ENCODE results near the gene ZSWIM7. TPM values are rescaled to one million over a fixed set of nuclear protein-coding genes. Genes with fewer than 3 reads are reported as not detected.
"Not testable (repeated sequence)": the region's sequence is repeated elsewhere in the genome, so short reads cannot be mapped to it uniquely, and the experiment has no call there.

Gene ZSWIM7
- total RNA-seq, 2 experiments from 2014 or later: 8.8 to 10.3 TPM

DNA sequence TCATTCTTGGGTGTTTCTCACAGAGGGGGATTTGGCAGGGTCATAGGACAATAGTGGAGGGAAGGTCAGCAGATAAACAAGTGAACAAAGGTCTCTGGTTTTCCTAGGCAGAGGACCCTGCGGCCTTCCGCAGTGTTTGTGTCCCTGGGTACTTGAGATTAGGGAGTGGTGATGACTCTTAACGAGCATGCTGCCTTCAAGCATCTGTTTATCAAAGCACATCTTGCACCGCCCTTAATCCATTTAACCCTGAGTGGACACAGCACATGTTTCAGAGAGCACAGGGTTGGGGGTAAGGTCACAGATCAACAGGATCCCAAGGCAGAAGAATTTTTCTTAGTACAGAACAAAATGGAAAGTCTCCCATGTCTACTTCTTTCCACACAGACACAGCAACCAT is 20.5 kb downstream of the ZSWIM7 start:
- CTCF ChIA-PET: interaction anchor here (0.6 kb wide), 1 partner anchor 91 kb away, joined by 3 read pairs; no protein-coding TSS in a partner anchor
- Mint-ChIP-seq H3K36me3 (peaks cover 22% of the 10 kb centered on the region), H3K4me1 (peaks cover 19% of the 10 kb centered on the region)
- H3K27me3 Mint-ChIP-seq; H3K9me3 Mint-ChIP-seq (ENCODE audit: low read depth); ATAC-seq; H3K4me3 Mint-ChIP-seq; H3K27ac Mint-ChIP-seq; DNase-seq: not testable (repeated sequence)

DNA sequence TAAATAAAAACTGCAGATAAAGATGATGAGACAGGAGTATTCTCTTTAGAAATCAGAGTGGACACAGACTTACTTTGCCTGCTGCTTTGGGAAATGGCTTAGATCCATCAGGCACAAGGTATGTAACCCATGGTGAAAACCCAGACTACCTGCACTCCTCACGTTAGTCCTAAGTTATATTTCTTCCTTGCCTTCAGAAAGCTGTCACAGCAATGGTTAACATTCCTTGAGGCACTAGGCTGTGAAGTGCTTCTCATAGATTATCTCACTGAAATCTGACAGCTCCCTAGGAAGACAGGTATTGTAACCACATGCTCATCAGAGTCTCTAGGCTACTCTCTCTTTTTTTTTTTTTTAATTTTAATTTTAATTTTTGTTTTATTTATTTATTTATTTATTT is 20.9 kb downstream of the ZSWIM7 start:
- CTCF ChIA-PET: no interaction called here
- Mint-ChIP-seq H3K4me1 (peaks cover 19% of the 10 kb centered on the region), H3K9me3 (ENCODE audit: low read depth) (no peaks in the 10 kb centered on the region), H3K27me3 (no peaks in the 10 kb centered on the region), H3K4me3 (no peak overlapping the region), H3K36me3 (peaks cover 22% of the 10 kb centered on the region), H3K27ac (no peak overlapping the region)
- ATAC-seq (no peak), DNase-seq (no peak)

DNA sequence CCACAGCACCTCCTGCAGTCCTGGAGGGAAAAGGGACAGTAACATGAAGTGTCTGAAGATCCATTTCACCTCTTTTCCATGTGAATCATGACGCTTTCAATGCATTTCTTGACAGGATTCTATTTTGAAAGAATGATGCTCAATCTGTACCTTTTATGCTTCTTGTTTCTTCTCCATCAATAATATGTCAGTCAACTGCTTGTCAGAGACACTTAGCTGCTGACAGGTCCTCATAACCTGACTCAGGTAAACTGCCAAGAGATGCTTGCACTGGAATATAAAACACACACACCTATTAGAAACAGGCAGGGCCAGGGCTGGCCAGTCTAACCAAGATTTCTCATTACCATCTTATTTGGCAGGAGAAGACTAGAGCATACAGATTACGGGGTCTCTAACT is 21.6 kb downstream of the ZSWIM7 start:
- H3K36me3 Mint-ChIP-seq: peaks cover 22% of the 10 kb centered on the region
- ATAC-seq (no peak), DNase-seq (no peak)
- peaks cover 24% of the 10 kb centered on the region for H3K4me1 Mint-ChIP-seq
- no peak overlapping the region for H3K27ac Mint-ChIP-seq
- H3K27me3 Mint-ChIP-seq: no peaks in the 10 kb centered on the region
- CTCF ChIA-PET: no interaction called here
- H3K9me3 Mint-ChIP-seq (ENCODE audit: low read depth): no peaks in the 10 kb centered on the region
- H3K4me3 Mint-ChIP-seq: no peak overlapping the region

DNA sequence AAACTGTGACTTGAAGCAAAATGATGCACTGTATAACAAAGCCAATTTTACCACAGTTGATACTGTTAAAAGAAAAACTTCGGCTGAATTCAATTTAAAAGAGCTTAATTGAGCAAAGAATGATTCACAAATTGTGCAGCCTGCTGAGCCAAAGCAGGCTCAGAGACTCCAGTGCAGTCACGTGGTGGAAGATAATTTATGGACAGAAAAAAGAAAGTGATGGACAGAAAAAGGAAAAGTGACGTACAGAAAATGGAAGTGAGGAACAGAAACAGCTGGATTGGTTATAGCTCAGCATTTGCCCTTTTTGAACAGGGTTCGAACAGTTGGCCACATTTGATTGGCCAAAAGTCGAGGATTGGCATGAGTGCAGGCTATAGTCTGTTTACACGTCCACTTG is 25.7 kb downstream of the ZSWIM7 start:
- CTCF ChIA-PET: interaction anchor here (0.8 to 1.3 kb wide), 2 partner anchors 16 to 30 kb away, joined by 3 to 4 read pairs; no protein-coding TSS in a partner anchor
- ATAC-seq: no peak
- Mint-ChIP-seq H3K36me3 (peaks cover 10% of the 10 kb centered on the region), H3K27me3 (peaks cover 21% of the 10 kb centered on the region), H3K4me1 (peaks cover 7% of the 10 kb centered on the region), H3K9me3 (ENCODE audit: low read depth) (no peaks in the 10 kb centered on the region), H3K27ac (no peak overlapping the region), H3K4me3 (no peak overlapping the region)
- no peak for DNase-seq

DNA sequence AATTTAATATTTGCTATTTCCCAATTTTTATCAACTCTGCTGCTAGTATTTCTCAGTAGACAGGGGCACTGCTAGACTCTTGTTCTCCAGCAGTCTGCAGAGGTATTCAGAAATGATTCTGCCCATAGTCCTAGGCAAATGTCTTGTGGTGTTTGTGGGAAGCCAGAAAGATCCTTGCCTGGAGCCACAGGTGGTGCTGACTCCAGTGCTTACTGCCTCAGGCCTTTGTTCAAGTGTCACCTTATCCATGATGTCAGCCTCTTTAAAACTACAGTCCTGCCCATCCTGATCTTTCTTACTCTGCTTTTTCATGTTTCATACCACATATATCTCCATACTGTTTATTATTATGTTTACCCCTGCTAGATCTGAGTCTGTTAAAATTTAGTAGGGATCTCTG is 26.5 kb downstream of the ZSWIM7 start:
- ATAC-seq (no peak), DNase-seq (no peak)
- CTCF ChIA-PET: interaction anchor here (1.3 kb wide), 1 partner anchor 29 kb away, joined by 3 read pairs; no protein-coding TSS in a partner anchor
- Mint-ChIP-seq H3K4me3 (no peak overlapping the region), H3K4me1 (peaks cover 7% of the 10 kb centered on the region), H3K9me3 (ENCODE audit: low read depth) (no peaks in the 10 kb centered on the region), H3K27me3 (peaks cover 21% of the 10 kb centered on the region), H3K36me3 (peaks cover 9% of the 10 kb centered on the region), H3K27ac (no peak overlapping the region)

DNA sequence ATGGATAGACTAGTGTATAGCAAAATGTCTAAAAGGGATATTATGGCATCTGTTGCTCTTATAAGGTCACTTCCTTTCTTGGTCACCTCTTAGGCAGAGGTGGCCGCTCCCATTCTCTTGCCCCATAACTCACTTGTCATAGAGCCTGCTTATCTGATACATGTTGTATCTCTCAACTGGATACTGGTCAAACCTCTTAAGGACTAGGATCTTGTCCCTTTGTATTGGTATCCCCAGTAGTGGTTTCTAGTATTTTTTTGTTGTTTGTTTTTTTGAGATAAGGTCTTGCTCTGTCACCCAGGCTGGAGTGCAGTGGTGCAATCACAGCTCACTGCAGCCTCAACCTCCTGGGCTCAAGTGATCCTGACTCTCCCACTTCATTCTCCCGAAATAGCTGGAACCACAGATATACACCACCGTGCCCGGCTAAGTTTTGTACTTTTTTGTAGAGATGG is 27.0 kb downstream of the ZSWIM7 start:
- Mint-ChIP-seq H3K27me3 (peaks cover 26% of the 10 kb centered on the region), H3K4me3 (no peak overlapping the region), H3K9me3 (ENCODE audit: low read depth) (no peaks in the 10 kb centered on the region), H3K27ac (no peak overlapping the region), H3K36me3 (peaks cover 6% of the 10 kb centered on the region), H3K4me1 (peaks cover 7% of the 10 kb centered on the region)
- CTCF ChIA-PET: no interaction called here
- no peak for DNase-seq
- no peak for ATAC-seq

DNA sequence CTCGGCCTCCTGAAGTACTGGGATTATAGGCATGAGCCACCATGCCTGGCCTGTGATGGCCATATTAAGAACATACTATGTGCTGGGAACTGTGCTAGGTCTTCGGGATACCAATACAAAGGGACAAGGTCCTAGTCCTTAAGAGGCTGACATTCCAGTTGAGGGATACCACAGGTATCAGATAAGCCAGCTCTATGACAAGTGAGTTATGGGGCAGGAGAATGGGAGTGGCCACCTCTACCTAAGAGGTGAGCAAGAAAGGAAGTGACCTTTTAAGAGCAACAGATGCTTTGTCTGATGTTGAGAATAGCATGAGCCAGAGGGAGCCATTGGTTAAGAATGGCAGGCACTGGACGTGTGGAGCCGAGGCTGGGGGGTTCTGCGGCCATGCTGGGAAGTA is 27.6 kb downstream of the ZSWIM7 start:
- CTCF ChIA-PET: no interaction called here
- no peak overlapping the region for H3K4me3 Mint-ChIP-seq
- H3K9me3 Mint-ChIP-seq (ENCODE audit: low read depth): no peaks in the 10 kb centered on the region
- H3K36me3 Mint-ChIP-seq: peaks cover 2% of the 10 kb centered on the region
- ATAC-seq (no peak), DNase-seq (no peak)
- H3K27ac Mint-ChIP-seq: no peak overlapping the region
- peaks cover 26% of the 10 kb centered on the region for H3K27me3 Mint-ChIP-seq
- peaks cover 7% of the 10 kb centered on the region for H3K4me1 Mint-ChIP-seq

DNA sequence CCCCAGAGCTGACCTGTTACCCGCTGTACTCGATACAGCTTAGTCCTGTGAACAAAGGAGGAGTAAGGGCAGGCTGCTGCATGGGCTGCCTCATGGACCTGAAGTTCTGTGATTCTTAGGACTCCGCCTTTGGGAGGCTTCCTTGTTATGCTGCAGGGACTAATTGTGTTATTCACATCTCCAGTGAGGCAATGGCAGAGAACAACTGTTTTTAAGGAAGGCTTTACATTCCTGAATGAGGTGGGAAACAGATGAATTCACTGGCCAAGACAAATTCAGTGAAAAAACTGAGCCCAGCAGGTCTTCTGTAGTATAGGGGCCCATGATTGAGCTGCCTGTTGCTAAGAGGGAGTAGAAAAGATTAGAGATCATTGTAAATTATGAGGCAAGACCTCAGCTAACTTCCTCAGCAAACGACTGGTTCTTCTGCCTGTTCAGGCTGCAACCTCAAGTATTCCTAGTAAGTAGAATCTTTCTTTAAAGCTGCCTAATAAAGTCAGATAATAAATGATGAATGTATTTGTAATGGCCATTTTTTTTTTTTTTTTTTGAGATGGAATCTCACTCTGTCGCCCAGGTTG is 28.3 kb downstream of the ZSWIM7 start:
- DNase-seq: no peak
- no peak for ATAC-seq
- CTCF ChIA-PET: interaction anchor here (0.7 kb wide), 1 partner anchor 400 kb away, joined by 3 read pairs; no protein-coding TSS in a partner anchor
- Mint-ChIP-seq H3K27me3 (peaks cover 30% of the 10 kb centered on the region), H3K9me3 (ENCODE audit: low read depth) (no peaks in the 10 kb centered on the region), H3K36me3 (no peaks in the 10 kb centered on the region), H3K27ac (no peak overlapping the region), H3K4me3 (no peak overlapping the region), H3K4me1 (peaks cover 10% of the 10 kb centered on the region)

DNA sequence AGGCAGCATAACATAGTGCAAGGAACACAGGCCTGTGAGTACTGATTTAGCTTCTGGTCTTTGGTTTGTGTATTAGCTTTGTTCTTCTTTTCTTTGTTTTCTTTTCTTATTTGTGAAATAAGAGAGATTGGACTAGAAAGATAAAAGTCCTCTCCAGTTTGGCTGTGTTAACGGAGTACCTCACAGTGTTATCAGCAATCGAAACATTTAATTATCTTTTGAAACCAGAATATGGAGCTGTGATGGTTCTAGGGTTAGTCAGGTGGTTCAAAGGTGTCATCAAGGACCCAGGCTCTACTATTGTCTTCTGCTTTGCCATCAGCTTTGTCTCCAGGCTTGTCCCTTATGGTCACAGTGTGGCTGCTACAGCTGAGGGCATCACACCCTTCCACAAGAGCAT is 29.0 kb downstream of the ZSWIM7 start:
- CTCF ChIA-PET: no interaction called here
- no peak overlapping the region for H3K4me3 Mint-ChIP-seq
- no peaks in the 10 kb centered on the region for H3K9me3 Mint-ChIP-seq (ENCODE audit: low read depth)

DNA sequence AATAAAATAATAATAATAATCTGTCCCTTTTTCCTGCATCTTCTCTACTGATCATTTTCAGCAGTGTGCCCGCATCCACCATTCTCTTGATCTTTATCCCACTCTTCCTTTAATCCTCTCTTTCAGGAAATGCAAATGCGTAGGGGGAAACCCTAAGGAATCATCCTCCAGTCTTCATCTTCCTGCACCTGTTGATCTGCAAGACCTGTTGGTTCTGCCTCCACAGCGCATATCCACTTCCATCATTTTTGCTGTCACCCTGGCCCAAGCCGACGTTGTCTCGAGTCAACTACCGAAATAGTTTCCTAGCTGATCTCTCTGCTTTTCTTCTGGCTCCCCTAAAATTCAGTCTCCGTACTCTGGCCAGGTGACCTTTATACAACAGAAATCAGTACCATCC is 30.0 kb downstream of the ZSWIM7 start:
- peaks cover 10% of the 10 kb centered on the region for H3K4me1 Mint-ChIP-seq
- H3K27ac Mint-ChIP-seq: no peak overlapping the region
- no peaks in the 10 kb centered on the region for H3K36me3 Mint-ChIP-seq
- peaks cover 44% of the 10 kb centered on the region for H3K27me3 Mint-ChIP-seq
- ATAC-seq: no peak
- no peak overlapping the region for H3K4me3 Mint-ChIP-seq
- H3K9me3 Mint-ChIP-seq (ENCODE audit: low read depth): no peaks in the 10 kb centered on the region
- CTCF ChIA-PET: interaction anchor here (1.0 to 1.2 kb wide), 2 partner anchors 11 to 29 kb away, joined by 3 read pairs; no protein-coding TSS in a partner anchor
- no peak for DNase-seq

More for the DNA sequence above, 29.0 kb downstream of the ZSWIM7 start:
- peaks cover 36% of the 10 kb centered on the region for H3K27me3 Mint-ChIP-seq
- H3K4me1 Mint-ChIP-seq: peaks cover 10% of the 10 kb centered on the region
- DNase-seq (no peak), ATAC-seq (no peak)
- no peaks in the 10 kb centered on the region for H3K36me3 Mint-ChIP-seq
- no peak overlapping the region for H3K27ac Mint-ChIP-seq

DNA sequence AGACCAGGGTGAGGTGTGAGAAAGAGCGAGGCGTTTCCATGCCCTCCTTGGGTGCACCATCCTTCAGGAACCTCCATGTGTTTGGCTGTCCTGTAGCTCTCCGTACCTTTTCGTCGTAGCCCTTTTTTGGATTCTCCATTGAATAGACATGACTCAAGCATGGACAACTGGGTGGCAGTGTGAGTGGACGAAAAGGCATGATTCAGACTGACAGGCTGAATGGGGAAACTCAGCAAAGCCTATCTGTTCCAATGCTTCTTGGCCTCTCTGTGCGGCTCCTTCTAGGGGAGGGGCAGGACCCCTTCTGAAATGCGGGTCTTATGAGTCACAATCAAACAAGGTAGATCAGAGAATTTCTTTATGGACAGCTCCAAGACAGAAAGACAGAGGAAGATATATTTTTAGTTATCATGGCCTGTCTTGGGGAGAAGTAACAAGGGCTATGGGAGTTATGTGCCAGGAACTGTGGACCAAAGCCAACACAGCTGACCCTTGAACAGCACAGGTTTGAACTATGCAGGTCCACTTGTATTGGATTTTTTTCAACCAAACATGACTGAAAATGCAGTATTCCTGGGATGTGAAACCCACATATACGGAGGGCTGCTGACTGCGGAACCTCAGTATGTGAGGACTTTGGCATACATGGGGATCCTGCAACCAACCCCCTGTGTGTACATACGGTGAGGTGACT is 31.7 kb downstream of the ZSWIM7 start:
- H3K4me1 Mint-ChIP-seq: peaks cover 4% of the 10 kb centered on the region
- CTCF ChIA-PET: no interaction called here
- peaks cover 52% of the 10 kb centered on the region for H3K27me3 Mint-ChIP-seq

DNA sequence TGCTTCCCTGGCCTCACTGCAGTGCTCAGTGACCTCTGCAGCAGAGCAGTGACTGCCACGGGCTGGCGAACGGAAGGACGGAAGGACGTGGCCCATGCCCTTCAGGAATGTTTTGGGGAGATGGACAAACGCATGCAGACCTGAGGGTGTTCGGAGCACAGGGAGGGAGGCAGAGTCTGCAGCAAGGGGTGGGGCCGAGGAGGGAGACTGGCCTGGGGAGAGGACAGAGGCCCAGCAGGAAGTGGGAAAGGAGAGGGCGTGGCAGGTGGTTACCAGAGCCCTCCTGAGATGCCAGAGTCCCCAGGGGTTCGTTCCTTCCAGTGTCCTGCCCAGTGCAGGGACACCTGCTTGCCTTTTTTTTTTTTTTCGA is 32.6 kb downstream of the ZSWIM7 start:
- CTCF ChIA-PET: no interaction called here
- Mint-ChIP-seq H3K4me3 (no peak overlapping the region), H3K27ac (no peak overlapping the region)

More for the DNA sequence above, 31.7 kb downstream of the ZSWIM7 start:
- no peak for ATAC-seq
- H3K27ac Mint-ChIP-seq: no peak overlapping the region
- H3K9me3 Mint-ChIP-seq (ENCODE audit: low read depth): no peaks in the 10 kb centered on the region
- no peak for DNase-seq
- H3K36me3 Mint-ChIP-seq: no peaks in the 10 kb centered on the region
- H3K4me3 Mint-ChIP-seq: no peak overlapping the region

DNA sequence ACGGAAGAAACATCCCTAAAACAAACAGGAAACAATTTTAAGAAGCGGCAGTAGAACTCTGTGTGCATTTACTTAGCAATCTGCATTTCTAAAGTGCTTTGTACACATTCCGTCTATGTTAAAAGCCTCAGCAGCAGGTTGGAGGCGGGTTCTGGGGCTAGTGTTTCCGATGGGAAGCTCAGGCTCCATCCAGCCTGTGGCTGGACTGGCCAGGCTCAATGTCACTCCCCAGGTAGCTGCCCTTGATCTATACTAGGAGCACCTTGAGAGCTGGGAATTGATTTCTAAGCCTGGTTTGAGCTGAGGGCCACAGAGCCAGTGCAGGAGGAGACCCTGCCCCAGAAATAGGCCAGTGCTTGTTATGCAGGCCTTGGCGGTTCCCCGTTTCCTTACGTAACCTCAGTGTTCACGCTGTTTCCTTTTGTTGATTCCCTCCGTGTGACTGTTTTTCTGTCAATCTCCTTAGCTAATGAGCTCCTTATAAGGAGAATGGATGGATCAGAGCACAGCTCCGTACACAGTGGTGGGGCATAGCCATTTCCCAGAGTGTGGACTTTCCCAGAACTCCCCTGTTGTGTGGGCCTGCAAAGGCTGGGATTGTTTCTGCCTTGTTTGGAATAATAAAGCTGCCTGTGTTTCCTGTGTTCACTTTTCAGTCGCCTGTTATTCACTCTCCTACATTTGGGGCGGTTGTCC is 33.2 kb downstream of the ZSWIM7 start:
- ATAC-seq (no peak), DNase-seq (no peak)
- CTCF ChIA-PET: no interaction called here
- no peaks in the 10 kb centered on the region for H3K9me3 Mint-ChIP-seq (ENCODE audit: low read depth)
- H3K4me1 Mint-ChIP-seq: peaks cover 4% of the 10 kb centered on the region
- peaks cover 58% of the 10 kb centered on the region for H3K27me3 Mint-ChIP-seq
- H3K4me3 Mint-ChIP-seq: no peak overlapping the region
- no peaks in the 10 kb centered on the region for H3K36me3 Mint-ChIP-seq
- H3K27ac Mint-ChIP-seq: no peak overlapping the region

More for the DNA sequence above, 32.6 kb downstream of the ZSWIM7 start:
- Mint-ChIP-seq H3K4me1 (peaks cover 3% of the 10 kb centered on the region), H3K27me3 (peaks cover 54% of the 10 kb centered on the region), H3K36me3 (no peaks in the 10 kb centered on the region), H3K9me3 (ENCODE audit: low read depth) (no peaks in the 10 kb centered on the region)
- no peak for ATAC-seq
- no peak for DNase-seq

DNA sequence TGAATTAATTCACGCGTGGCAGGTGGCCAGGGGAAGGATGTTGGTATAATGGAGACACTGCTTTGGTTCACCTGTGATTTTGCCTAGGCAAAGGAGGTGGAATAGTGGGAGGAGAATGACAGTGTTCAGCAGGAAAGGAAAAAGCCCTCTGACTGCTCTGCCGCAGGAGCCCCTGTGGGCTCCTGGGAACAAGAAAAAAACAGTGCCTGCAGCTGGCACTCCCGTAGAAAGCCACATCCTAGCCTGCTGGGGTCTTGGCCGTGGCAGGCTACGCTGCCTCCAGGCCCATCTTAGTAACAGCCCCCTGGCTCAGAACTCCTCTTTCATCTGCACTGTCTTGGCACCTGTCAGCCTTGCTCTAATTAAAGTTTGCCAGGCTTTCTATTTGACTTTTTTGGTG is 34.0 kb downstream of the ZSWIM7 start:
- no peak overlapping the region for H3K4me3 Mint-ChIP-seq
- DNase-seq (no peak), ATAC-seq (no peak)
- peaks cover 5% of the 10 kb centered on the region for H3K4me1 Mint-ChIP-seq
- CTCF ChIA-PET: no interaction called here
- peaks cover 56% of the 10 kb centered on the region for H3K27me3 Mint-ChIP-seq
- no peak overlapping the region for H3K27ac Mint-ChIP-seq
- no peaks in the 10 kb centered on the region for H3K36me3 Mint-ChIP-seq
- H3K9me3 Mint-ChIP-seq (ENCODE audit: low read depth): no peaks in the 10 kb centered on the region

Data from activated CD8-positive, alpha-beta memory T cell treated with anti-CD3 and anti-CD28 coated beads, Interleukin-2, amount 10 ng/mL, durations not matched to agents 7 days and 5 days (primary cell).